Transverse colon (tissue), 4 donors: ENCODE results near the gene PITPNM1. TPM values are rescaled to one million over a fixed set of nuclear protein-coding genes. Genes with fewer than 3 reads are reported as not detected.

Experiments
- DNase-seq: peaks from one replicate; pipeline ENCODE4 v3.0.0-alpha.2; 2019
- H3K27ac ChIP-seq, 4 donors: fragments of 200-600 bp; sonication (generic); 2 replicates each; pipeline ENCODE4 v1.5.1; 2016 to 2018; ENCODE audit warnings: inconsistent platforms in 4 of 4
- H3K27me3 ChIP-seq: fragments of 200-600 bp; sonication (generic); 2 replicates; pipeline ENCODE4 v1.5.1; 2017; ENCODE audit warnings: inconsistent platforms
- H3K36me3 ChIP-seq, 4 donors: fragments of 200-600 bp; sonication (generic); 2 replicates each; pipeline ENCODE4 v1.5.1; 2017 to 2019; ENCODE audit warnings: inconsistent platforms in 4 of 4
- H3K4me1 ChIP-seq, 4 donors: fragments of 200-600 bp; sonication (generic); 2 replicates each; pipeline ENCODE4 v1.5.1; 2017 to 2020; ENCODE audit warnings: inconsistent platforms in 4 of 4
- H3K4me3 ChIP-seq, 4 donors: fragments of 200-600 bp; sonication (generic); 1 replicate in 1 of 4; 2 replicates in 3 of 4; pipeline versions ENCODE4 v1.5.1 to v1.6.1; 2017 to 2019; ENCODE audit warnings: inconsistent platforms in 4 of 4
- H3K9me3 ChIP-seq, 2 donors: fragments of 200-600 bp; sonication (generic); 2 replicates each; pipeline ENCODE4 v1.5.1; 2017 to 2019; ENCODE audit warnings: inconsistent platforms in 2 of 2
- CTCF ChIP-seq, 5 experiments: fragments of 200-600 bp in 3 of 5; fragments of 450-650 bp in 2 of 5; sonication (generic) in 3 of 5; IDR thresholded peaks; 1 replicate in 2 of 5; 2 replicates in 3 of 5; pipeline ENCODE4 v1.5.1; 2016 to 2017; ENCODE audit warnings: antibody characterized with exemption in 5 of 5, inconsistent platforms in 3 of 5, mild to moderate bottlenecking in 2 of 5, moderate library complexity in 1 of 5
- EP300 ChIP-seq: sonication (generic); formaldehyde crosslinking; IDR thresholded peaks from one replicate; pipeline ENCODE4 v1.6.1; 2017; ENCODE audit warnings: antibody characterized with exemption, low read depth
- POLR2A ChIP-seq: fragments of 450-650 bp; IDR thresholded peaks from one replicate; pipeline ENCODE4 v1.6.1; 2016; ENCODE audit warnings: antibody characterized with exemption, mild to moderate bottlenecking, moderate library complexity
- POLR2AphosphoS5 ChIP-seq, 3 donors: sonication (generic); formaldehyde crosslinking; IDR thresholded peaks; one replicate each; pipeline ENCODE4 v1.6.1; 2016; ENCODE audit warnings: antibody characterized with exemption in 3 of 3
- WGBS, 2 donors: methylation state at CpG; one replicate each; pipeline ENCODE4 v1.1.5; 2018; ENCODE audit warnings: low coverage in 1 of 2; 5-methylcytosine and 5-hydroxymethylcytosine counted together
- in situ Hi-C, 4 donors: fragments of 200-750 bp; cut with MboI; loops; one replicate each; pipeline versions ENCODE4 v1.15.0 to v1.15.1; 2017; ENCODE audit warnings: low sequenced_read_pairs in 3 of 4, low pct_ligation_motif_present in 1 of 4, low pct_unique_long_range_greater_than_20kb in 1 of 4
- intact Hi-C: fragments of 100-400 bp; cut with DNase I; formaldehyde crosslinking; loops from one replicate; pipeline ENCODE4 v1.15.1; 2023; ENCODE audit warnings: low total_unique reads
- total RNA-seq, 4 donors: library from RNA; depleted of rRNA; stranded (reverse); fragments of >200 nt; gene quantifications; one replicate each; pipeline ENCODE4 v1.1.0, GENCODE V29; 2016

PITPNM1 gene
- total RNA-seq, 4 donors from 2014 or later = 23.5 to 451 (median 60.8) TPM

- Histone ChIP-seq H3K4me1 (peaks cover 0 to 12% (median 4%) of the 10 kb centered on the region in 4 donors), H3K9me3 (peaks cover 8 to 11% of the 10 kb centered on the region in 2 donors), H3K27ac (no peak overlapping the region), H3K4me3 (no peak overlapping the region), H3K36me3 (no peaks in the 10 kb centered on the region), H3K27me3 (no peaks in the 10 kb centered on the region)
- intact Hi-C loops (no loop called here), in situ Hi-C loops (no loop called here)
- 72% methylated on average over 6 of the region's 6 CpGs; no CpG with 5 or more reads in 1 of the 2 donors for WGBS, 2 donors
- TF ChIP-seq POLR2A = no peak
- TF ChIP-seq CTCF (IDR thresholded peaks at IDR 0.05) = no peak
- TF ChIP-seq POLR2AphosphoS5 (IDR thresholded peaks at IDR 0.05) = no peak
- no peak for TF ChIP-seq EP300
- DNase-seq = no peak
Observed at GRCh38 chr11:67538306-67538705, 33.1 kb upstream of the PITPNM1 start.

DNA sequence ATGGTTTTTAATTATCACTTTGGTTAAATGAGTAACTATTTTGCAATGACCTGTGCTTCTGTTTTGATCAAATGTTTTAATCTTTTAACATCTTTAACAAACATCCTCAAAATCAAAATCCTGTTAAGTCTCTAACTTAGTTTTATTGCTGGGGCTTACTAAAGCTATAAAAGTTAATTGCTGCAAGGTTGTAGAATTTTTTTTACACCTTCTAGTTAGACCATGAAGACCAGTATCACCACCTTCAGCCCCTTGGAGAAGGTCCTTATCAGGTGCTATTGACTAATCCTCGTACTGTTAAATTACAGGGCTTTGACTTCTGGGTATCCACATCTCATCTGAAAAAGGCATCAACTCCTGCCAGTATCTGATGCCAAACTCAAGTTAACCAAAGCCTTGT lies 30.4 kb upstream of the PITPNM1 start:
- Histone ChIP-seq H3K4me1 (peaks cover 0 to 4% (median 0%) of the 10 kb centered on the region in 4 donors), H3K4me3 (no peak overlapping the region), H3K36me3 (no peaks in the 10 kb centered on the region), H3K27me3 (no peaks in the 10 kb centered on the region), H3K9me3 (peaks cover 11 to 13% of the 10 kb centered on the region in 2 donors), H3K27ac (peak overlapping the region in 1 of 4 donors; percentile 26)
- no peak for DNase-seq
- in situ Hi-C loops (no loop called here), intact Hi-C loops (no loop called here)
- TF ChIP-seq POLR2AphosphoS5 (IDR thresholded peaks at IDR 0.05) (no peak), EP300 (no peak)
- 0 to 63% methylated on average over 1 of the region's 1 CpG for WGBS, 2 donors

DNA sequence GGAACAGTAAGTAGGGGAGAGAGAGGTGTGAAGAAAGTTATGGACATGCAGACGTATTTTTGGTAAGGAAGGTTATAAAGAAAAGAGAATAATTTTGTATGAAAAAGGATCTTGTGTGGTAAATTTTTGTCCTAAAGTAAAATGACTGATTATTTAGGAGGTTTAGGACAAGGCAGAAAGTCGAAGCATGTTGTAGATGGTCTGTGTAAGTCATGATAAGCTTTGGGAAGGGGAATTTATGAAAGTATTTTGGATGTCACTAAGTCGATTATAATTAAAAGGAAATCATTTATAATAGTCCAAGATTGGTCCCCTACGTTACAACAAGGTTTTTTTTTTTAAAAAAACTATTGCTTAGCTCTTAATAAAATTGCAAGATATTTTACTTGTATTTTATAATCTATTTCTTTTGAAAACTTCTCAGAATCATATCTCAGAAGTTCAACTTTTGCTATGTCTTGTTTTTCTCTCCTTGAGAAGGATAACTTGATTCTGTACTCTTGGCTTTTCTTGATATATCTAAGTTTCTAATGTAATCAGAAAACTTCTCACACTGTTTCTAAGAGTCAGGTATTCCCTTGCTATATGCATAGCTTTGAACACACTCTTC lies 29.0 kb upstream of the PITPNM1 start:
- in situ Hi-C loops (no loop called here), intact Hi-C loops (no loop called here)
- TF ChIP-seq CTCF (IDR thresholded peaks at IDR 0.05) (no peak), POLR2A (no peak), EP300 (no peak), POLR2AphosphoS5 (IDR thresholded peaks at IDR 0.05) (no peak)
- no peak for DNase-seq
- Histone ChIP-seq H3K36me3 (no peaks in the 10 kb centered on the region), H3K27ac (no peak overlapping the region), H3K4me1 (peaks cover 0 to 2% (median 0%) of the 10 kb centered on the region in 4 donors), H3K9me3 (peaks cover 11 to 13% of the 10 kb centered on the region in 2 donors), H3K27me3 (no peaks in the 10 kb centered on the region), H3K4me3 (no peak overlapping the region)
- WGBS, 2 donors = 42 to 44% methylated on average over 4 of the region's 4 CpGs

- intact Hi-C loops (no loop called here), in situ Hi-C loops (no loop called here)
- no peaks in the 10 kb centered on the region for H3K27me3 ChIP-seq
- no peak overlapping the region for H3K27ac ChIP-seq
- no peaks in the 10 kb centered on the region for H3K4me1 ChIP-seq
- WGBS, 2 donors = 81 to 86% methylated on average over 2 of the region's 2 CpGs
- H3K4me3 ChIP-seq = no peak overlapping the region
- TF ChIP-seq POLR2A (no peak), CTCF (IDR thresholded peaks at IDR 0.05) (no peak), EP300 (no peak), POLR2AphosphoS5 (IDR thresholded peaks at IDR 0.05) (no peak)
- no peaks in the 10 kb centered on the region for H3K36me3 ChIP-seq
- DNase-seq = no peak
- peaks cover 11 to 13% of the 10 kb centered on the region in 2 donors for H3K9me3 ChIP-seq
Observed at GRCh38 chr11:67532889-67533288, 27.7 kb upstream of the PITPNM1 start.

GRCh38 chr11:67530282-67530592 lies 25.1 kb upstream of the PITPNM1 start:
- no peak for DNase-seq
- intact Hi-C loops = no loop called here
- TF ChIP-seq CTCF (IDR thresholded peaks at IDR 0.05) (no peak), EP300 (no peak), POLR2A (no peak), POLR2AphosphoS5 (IDR thresholded peaks at IDR 0.05) (no peak)
- Histone ChIP-seq H3K9me3 (peaks cover 11 to 13% of the 10 kb centered on the region in 2 donors), H3K36me3 (no peaks in the 10 kb centered on the region), H3K27me3 (no peaks in the 10 kb centered on the region), H3K27ac (no peak overlapping the region), H3K4me1 (peaks cover 0 to 10% (median 3%) of the 10 kb centered on the region in 4 donors), H3K4me3 (no peak overlapping the region)
- WGBS, 2 donors = 81% methylated on average over 5 of the region's 5 CpGs; no CpG with 5 or more reads in 1 of the 2 donors
- in situ Hi-C loops = no loop called here
